Pancreas (tissue), 10 donors: ENCODE data around the gene MCTP2. TPM values are rescaled to one million over a fixed set of nuclear protein-coding genes. Genes with fewer than 3 reads are reported as not detected.

Experiments
- ATAC-seq, 4 donors: fragments of 200-7000 bp; cut with Tn5 transposase; one replicate each; pipeline versions ENCODE4 v1.8.0 to v1.9.1; 2020; ENCODE audit warnings: mild to moderate bottlenecking in 4 of 4, moderate library complexity in 4 of 4
- DNase-seq, 6 donors: peaks; one replicate each; pipeline ENCODE4 v3.0.0-alpha.2; 2020
- FAIRE-seq: peaks from 2 replicates; lab custom pipeline; 2012; peaks lifted over from hg19 to GRCh38; lab: Jason Lieb, UNC
- H3K27ac ChIP-seq, 4 donors: fragments of 200-600 bp; sonication (generic); 1 replicate in 3 of 4; 2 replicates in 1 of 4; pipeline versions ENCODE4 v1.5.0 to v1.8.0; 2020
- H3K27me3 ChIP-seq, 4 donors: fragments of 200-600 bp; one replicate each; pipeline ENCODE4 v1.8.0; 2021
- H3K36me3 ChIP-seq, 3 donors: fragments of 200-600 bp; sonication (generic) in 1 of 3; one replicate each; pipeline versions ENCODE4 v1.5.0 to v1.8.0; 2020 to 2021
- H3K4me1 ChIP-seq, 3 donors: fragments of 200-600 bp; one replicate each; pipeline ENCODE4 v1.8.0; 2021
- H3K4me3 ChIP-seq, 4 donors: fragments of 200-600 bp; sonication (generic) in 2 of 4; one replicate each; pipeline versions ENCODE4 v1.5.0 to v1.8.0; 2020 to 2021
- H3K9me3 ChIP-seq, 4 donors: fragments of 200-600 bp; one replicate each; pipeline ENCODE4 v1.8.0; 2021
- CTCF ChIP-seq, 4 donors: fragments of 200-600 bp; sonication (generic) in 3 of 4; IDR thresholded peaks; one replicate each; pipeline versions ENCODE4 v1.5.0 to v1.8.0; 2021; ENCODE audit warnings: antibody characterized with exemption in 4 of 4
- WGBS, 2 donors: extraction: QIAGEN DNeasy Blood & Tissue Kit; methylation state at CpG; one replicate each; pipeline ENCODE4 v1.1.7; 2013; 5-methylcytosine and 5-hydroxymethylcytosine counted together
- intact Hi-C, 3 donors: fragments of 100-400 bp; cut with DNase I; formaldehyde crosslinking; loops; one replicate each; pipeline versions ENCODE4 v1.11.1 to v1.14.2; 2022
- polyA plus RNA-seq, 2 donors: library from polyadenylated mRNA; stranded (reverse); fragments of 200-250 nt; gene quantifications; one replicate each; pipeline ENCODE4 v1.2.3, GENCODE V29; 2013
- total RNA-seq, 6 donors: library from RNA; stranded (reverse); fragmentation: NEBNext Ultra II Directional in 4 of 6; extraction: Animal tissue kit (Norgen Biotek cat#: 25700) in 4 of 6; gene quantifications; one replicate each; pipeline versions ENCODE4 v1.2.1 to v1.2.4, GENCODE V29; 2021 to 2023
- donor health status: healthy with polysubstance abuse.
- donor health status: DM: no; HTN: no; CAD: no; lungs with moderate emphysema.
- donor health status: DM: no; HTN: no; CAD: no.
- donor health status: control.
- donor health status: control.
- donor health status: Bipolar disorder and iron deficiency.
- donor health status: DM: yes; HTN: yes; CAD: no.
- donor health status: DM: no; HTN: no; CAD: no.
- donor health status: DM: no; HTN: no; CAD: no.
- donor health status: DM: yes; HTN: yes; CAD: no.

Gene MCTP2
- total and polyA plus RNA-seq, 8 donors, result 3.7 to 21.4 (median 14.7) TPM

- DNase-seq (no peak), ATAC-seq (peak in 1 of 4 donors; percentile 24), FAIRE-seq (no peak)
- Histone ChIP-seq H3K27ac (no peak overlapping the region), H3K9me3 (no peaks in the 10 kb centered on the region), H3K4me1 (no peaks in the 10 kb centered on the region), H3K4me3 (no peak overlapping the region), H3K36me3 (no peaks in the 10 kb centered on the region), H3K27me3 (no peaks in the 10 kb centered on the region)
- WGBS, 2 donors, result 81 to 83% methylated on average over 15 of the region's 15 CpGs
- intact Hi-C loops, result loop anchor here (5.0 to 10.0 kb wide), 3 partner anchors 158 to 163 kb away; no protein-coding TSS in a partner anchor
- TF ChIP-seq CTCF (IDR thresholded peaks at IDR 0.05), result no peak
Observed at GRCh38 chr15:94324835-94325767, 93.7 kb downstream of the MCTP2 start.

GRCh38 chr15:94327356-94327936, 96.1 kb downstream of the MCTP2 start:
- ATAC-seq (peak in 3 of 4 donors; percentile 29 to 58 (median 43)), FAIRE-seq (no peak), DNase-seq (no peak)
- no peaks in the 10 kb centered on the region for H3K27me3 ChIP-seq
- 82 to 86% methylated on average over 2 of the region's 2 CpGs for WGBS, 2 donors
- no peak overlapping the region for H3K4me3 ChIP-seq
- intact Hi-C loops, result loop anchor here in 2 of 3 donors (5.0 to 10.0 kb wide), 2 partner anchors 163 to 165 kb away; no protein-coding TSS in a partner anchor
- H3K9me3 ChIP-seq, result no peaks in the 10 kb centered on the region
- no peaks in the 10 kb centered on the region for H3K4me1 ChIP-seq
- no peak overlapping the region for H3K27ac ChIP-seq
- no peaks in the 10 kb centered on the region for H3K36me3 ChIP-seq
- TF ChIP-seq CTCF (IDR thresholded peaks at IDR 0.05), result peak in 3 of 4 donors; percentile 20 to 47 (median 45)

GRCh38 chr15:94331731-94332130, 100.4 kb downstream of the MCTP2 start:
- TF ChIP-seq CTCF (IDR thresholded peaks at IDR 0.05), result no peak
- Histone ChIP-seq H3K4me1 (no peaks in the 10 kb centered on the region), H3K4me3 (no peak overlapping the region), H3K27ac (no peak overlapping the region), H3K36me3 (no peaks in the 10 kb centered on the region), H3K9me3 (no peaks in the 10 kb centered on the region), H3K27me3 (no peaks in the 10 kb centered on the region)
- 64 to 67% methylated on average over 3 of the region's 3 CpGs for WGBS, 2 donors
- ATAC-seq (no peak), FAIRE-seq (no peak), DNase-seq (no peak)
- intact Hi-C loops, result no loop called here

- no peak for DNase-seq
- WGBS, 2 donors, result 80 to 81% methylated on average over 3 of the region's 3 CpGs
- no peak overlapping the region for H3K4me3 ChIP-seq
- no peaks in the 10 kb centered on the region for H3K36me3 ChIP-seq
- no peaks in the 10 kb centered on the region for H3K27me3 ChIP-seq
- intact Hi-C loops, result no loop called here
- no peaks in the 10 kb centered on the region for H3K4me1 ChIP-seq
- no peaks in the 10 kb centered on the region for H3K9me3 ChIP-seq
- no peak for TF ChIP-seq CTCF (IDR thresholded peaks at IDR 0.05)
- no peak for FAIRE-seq
- ATAC-seq, result no peak
- H3K27ac ChIP-seq, result no peak overlapping the region
Observed at GRCh38 chr15:94335616-94336015, 104.3 kb downstream of the MCTP2 start.
